Peyer's patch (tissue), 4 donors: ENCODE measurements around the gene OPRL1.

ENCODE experiments used
- POLR2A ChIP-seq, 2 donors: fragments of 450-650 bp; IDR thresholded peaks; one replicate each; pipeline ENCODE4 v1.5.1; 2017; ENCODE audit warnings: antibody characterized with exemption in 2 of 2, mild to moderate bottlenecking in 2 of 2, moderate library complexity in 2 of 2
- TF ChIP-seq, protein P1 (sequence below), 6 experiments: fragments of 450-650 bp in 4 of 6; fragments of 200-600 bp in 2 of 6; sonication (generic) in 1 of 6; IDR thresholded peaks; one replicate each; pipeline ENCODE4 v1.5.1; 2017 to 2019; ENCODE audit warnings: antibody characterized with exemption in 6 of 6, mild to moderate bottlenecking in 3 of 6, moderate library complexity in 1 of 6

DNA sequence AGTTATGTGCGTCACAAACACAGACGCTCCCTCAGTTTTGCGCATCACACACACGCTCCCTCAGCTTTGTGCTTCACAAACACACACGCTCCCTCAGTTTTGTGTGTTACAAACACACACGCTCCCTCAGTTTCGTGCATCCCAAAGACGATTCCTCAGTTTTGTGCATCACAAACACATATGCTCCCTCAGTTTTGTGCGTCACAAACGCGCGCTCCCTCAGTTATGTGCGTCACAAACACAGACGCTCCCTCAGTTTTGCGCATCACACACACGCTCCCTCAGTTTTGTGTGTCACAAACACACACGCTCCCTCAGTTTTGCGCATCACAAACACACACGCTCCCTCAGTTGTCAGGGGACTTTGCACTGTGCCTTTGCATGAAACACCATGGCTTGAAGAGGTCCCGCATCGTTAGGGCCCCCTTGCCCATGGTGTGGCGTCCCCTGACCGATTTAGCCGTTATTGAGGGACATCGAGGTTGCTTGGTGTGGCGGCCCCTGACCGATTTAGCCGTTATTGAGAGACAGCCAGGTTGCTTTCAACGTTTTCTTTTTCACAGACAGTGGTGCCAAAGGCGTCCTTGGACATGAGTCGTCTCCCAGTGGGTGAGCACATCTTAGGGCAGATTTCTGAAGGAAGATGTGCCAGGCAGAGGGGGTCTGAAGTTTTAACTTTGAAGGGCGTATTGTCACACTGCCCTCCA is 56.3 kb downstream of the OPRL1 start:
- TF ChIP-seq, protein P1, sequence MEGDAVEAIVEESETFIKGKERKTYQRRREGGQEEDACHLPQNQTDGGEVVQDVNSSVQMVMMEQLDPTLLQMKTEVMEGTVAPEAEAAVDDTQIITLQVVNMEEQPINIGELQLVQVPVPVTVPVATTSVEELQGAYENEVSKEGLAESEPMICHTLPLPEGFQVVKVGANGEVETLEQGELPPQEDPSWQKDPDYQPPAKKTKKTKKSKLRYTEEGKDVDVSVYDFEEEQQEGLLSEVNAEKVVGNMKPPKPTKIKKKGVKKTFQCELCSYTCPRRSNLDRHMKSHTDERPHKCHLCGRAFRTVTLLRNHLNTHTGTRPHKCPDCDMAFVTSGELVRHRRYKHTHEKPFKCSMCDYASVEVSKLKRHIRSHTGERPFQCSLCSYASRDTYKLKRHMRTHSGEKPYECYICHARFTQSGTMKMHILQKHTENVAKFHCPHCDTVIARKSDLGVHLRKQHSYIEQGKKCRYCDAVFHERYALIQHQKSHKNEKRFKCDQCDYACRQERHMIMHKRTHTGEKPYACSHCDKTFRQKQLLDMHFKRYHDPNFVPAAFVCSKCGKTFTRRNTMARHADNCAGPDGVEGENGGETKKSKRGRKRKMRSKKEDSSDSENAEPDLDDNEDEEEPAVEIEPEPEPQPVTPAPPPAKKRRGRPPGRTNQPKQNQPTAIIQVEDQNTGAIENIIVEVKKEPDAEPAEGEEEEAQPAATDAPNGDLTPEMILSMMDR (IDR thresholded peaks at IDR 0.05), result no peak
- no peak for TF ChIP-seq POLR2A (IDR thresholded peaks at IDR 0.05)
